BJ (cell line): Measurements from ENCODE around the gene RAB2B. TPM values are rescaled to one million over a fixed set of nuclear protein-coding genes. Genes with fewer than 3 reads are reported as not detected.

Experiments used
- CTCF ChIA-PET: fragments of 350-600 bp; formaldehyde crosslinking; extraction: SDS; loops from one replicate; lab custom pipeline; 2021; ENCODE audit warnings: antibody characterized with exemption, inconsistent platforms; lab: Yijun Ruan, JAX
- POLR2A ChIA-PET: fragments of 300-600 bp; sonication (Branson Sonifier 250); formaldehyde crosslinking; extraction: SDS; loops from one replicate; lab custom pipeline; 2021; ENCODE audit warnings: antibody characterized with exemption; lab: Charles Lee
- DNase-seq: peaks from one replicate; pipeline ENCODE4 v3.0.0-alpha.2; 2011; ENCODE audit warnings: low read depth
- H3K27me3 ChIP-seq: 2 replicates; pipeline ENCODE4 v1.6.0; 2011; ENCODE audit warnings: low read length; ENCODE audit not compliant: control insufficient read depth, insufficient read depth
- H3K36me3 ChIP-seq: 2 replicates; pipeline ENCODE4 v1.5.1; 2011; ENCODE audit warnings: low read length; ENCODE audit not compliant: control insufficient read depth, insufficient read depth
- H3K4me3 ChIP-seq: 2 replicates; pipeline ENCODE4 v1.5.1; 2011; ENCODE audit warnings: low read depth, mild to moderate bottlenecking, control low read depth, low read length
- polyA plus RNA-seq: library from polyadenylated mRNA; depleted of rRNA; stranded (reverse); fragments of >200 nt; gene quantifications from 2 replicates; pipeline ENCODE4 v1.2.3, GENCODE V29; 2011
- TF ChIP-seq, protein P1 (sequence below): IDR thresholded peaks from 2 replicates; pipeline ENCODE4 v1.5.1; 2011; ENCODE audit warnings: low read depth, mild to moderate bottlenecking, control low read depth, inconsistent platforms, low read length, moderate library complexity; ENCODE audit not compliant: insufficient read depth

Gene RAB2B
- polyA plus RNA-seq, 1 experiment = 20.3 TPM

DNA sequence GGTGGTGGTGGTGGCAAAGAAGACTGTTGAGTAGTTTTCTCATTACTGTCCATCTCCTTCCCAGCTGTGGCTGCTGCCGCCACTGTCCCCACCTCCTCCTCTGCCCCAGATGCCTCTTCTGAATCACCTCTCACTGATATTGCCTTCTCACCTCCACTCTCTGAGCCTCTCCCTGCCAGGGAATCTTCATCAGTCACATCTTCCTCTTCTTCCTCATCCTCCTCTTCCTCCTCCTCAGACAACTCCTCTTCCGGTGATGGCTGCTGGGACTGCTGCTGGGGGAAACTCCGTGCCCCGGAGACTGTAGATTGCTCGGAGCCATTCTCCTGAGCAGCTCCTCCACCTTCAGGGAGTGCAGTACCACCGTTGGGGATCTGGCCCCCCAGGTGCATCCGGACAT, 46.4 kb upstream of the RAB2B start:
- Histone ChIP-seq H3K36me3 (peaks cover 2% of the 10 kb centered on the region; the same call in 1 of the 2 replicates), H3K4me3 (no peak overlapping the region), H3K27me3 (no peaks in the 10 kb centered on the region)
- TF ChIP-seq, protein P1, sequence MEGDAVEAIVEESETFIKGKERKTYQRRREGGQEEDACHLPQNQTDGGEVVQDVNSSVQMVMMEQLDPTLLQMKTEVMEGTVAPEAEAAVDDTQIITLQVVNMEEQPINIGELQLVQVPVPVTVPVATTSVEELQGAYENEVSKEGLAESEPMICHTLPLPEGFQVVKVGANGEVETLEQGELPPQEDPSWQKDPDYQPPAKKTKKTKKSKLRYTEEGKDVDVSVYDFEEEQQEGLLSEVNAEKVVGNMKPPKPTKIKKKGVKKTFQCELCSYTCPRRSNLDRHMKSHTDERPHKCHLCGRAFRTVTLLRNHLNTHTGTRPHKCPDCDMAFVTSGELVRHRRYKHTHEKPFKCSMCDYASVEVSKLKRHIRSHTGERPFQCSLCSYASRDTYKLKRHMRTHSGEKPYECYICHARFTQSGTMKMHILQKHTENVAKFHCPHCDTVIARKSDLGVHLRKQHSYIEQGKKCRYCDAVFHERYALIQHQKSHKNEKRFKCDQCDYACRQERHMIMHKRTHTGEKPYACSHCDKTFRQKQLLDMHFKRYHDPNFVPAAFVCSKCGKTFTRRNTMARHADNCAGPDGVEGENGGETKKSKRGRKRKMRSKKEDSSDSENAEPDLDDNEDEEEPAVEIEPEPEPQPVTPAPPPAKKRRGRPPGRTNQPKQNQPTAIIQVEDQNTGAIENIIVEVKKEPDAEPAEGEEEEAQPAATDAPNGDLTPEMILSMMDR = no peak
- ChIA-PET POLR2A (no interaction called here), CTCF (interaction anchor here (0.9 kb wide), 1 partner anchor 13 kb away, joined by 3 read pairs; no protein-coding TSS in a partner anchor)
- no peak for DNase-seq

DNA sequence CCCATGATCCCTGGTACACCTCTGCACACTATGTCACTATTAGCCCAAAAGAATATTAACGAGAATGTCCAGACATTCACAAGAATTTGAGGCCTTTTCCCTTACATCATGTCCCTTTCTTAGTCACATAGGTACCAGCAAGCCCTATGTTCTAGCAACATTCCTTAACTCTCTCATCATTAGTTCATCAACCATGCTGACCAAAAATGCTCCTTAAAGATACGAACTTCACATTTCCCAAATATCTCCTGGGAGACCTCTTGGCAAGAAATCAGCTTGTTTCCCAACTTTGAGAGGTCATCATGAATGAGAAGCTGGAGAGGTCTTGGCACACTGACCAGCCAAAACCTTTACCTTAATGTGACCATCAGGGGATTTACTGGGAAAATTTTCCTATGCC, 44.7 kb upstream of the RAB2B start:
- H3K27me3 ChIP-seq = no peaks in the 10 kb centered on the region
- no peak overlapping the region for H3K4me3 ChIP-seq
- peak; percentile 53 for DNase-seq
- H3K36me3 ChIP-seq = peaks cover 2% of the 10 kb centered on the region; the same call in 1 of the 2 replicates
- POLR2A ChIA-PET = interaction anchor here (1.0 kb wide), 1 partner anchor 11 kb away, joined by 5 read pairs; the partner anchor contains the start of gene METTL3
- TF ChIP-seq, protein P1 = no peak
- CTCF ChIA-PET = interaction anchor here (1.5 kb wide), 1 partner anchor 44 kb away, joined by 3 read pairs; the partner anchor contains the start of gene TOX4

DNA sequence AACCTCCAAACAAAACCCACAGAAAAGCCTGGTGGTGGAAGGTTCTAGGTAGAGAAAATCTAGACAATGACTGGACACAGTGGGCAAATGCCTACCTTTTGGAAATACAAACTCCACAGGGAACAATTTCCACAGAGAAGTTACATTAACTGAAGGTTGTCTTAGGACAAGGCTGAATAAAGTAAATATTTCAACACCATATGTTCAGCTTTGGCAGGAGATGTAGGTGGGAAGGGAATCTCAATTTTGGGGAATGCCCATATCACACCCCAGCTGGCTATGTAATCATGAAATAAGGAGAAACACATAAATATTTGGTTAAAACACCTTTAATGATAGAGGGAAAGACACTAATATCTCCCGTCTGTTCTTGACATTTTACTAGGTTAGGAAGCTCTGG, 44.0 kb upstream of the RAB2B start:
- ChIA-PET POLR2A (no interaction called here), CTCF (no interaction called here)
- TF ChIP-seq, protein P1 = no peak
- H3K4me3 ChIP-seq = no peak overlapping the region
- H3K27me3 ChIP-seq = no peaks in the 10 kb centered on the region
- H3K36me3 ChIP-seq = peaks cover 2% of the 10 kb centered on the region; the same call in 1 of the 2 replicates
- no peak for DNase-seq

DNA sequence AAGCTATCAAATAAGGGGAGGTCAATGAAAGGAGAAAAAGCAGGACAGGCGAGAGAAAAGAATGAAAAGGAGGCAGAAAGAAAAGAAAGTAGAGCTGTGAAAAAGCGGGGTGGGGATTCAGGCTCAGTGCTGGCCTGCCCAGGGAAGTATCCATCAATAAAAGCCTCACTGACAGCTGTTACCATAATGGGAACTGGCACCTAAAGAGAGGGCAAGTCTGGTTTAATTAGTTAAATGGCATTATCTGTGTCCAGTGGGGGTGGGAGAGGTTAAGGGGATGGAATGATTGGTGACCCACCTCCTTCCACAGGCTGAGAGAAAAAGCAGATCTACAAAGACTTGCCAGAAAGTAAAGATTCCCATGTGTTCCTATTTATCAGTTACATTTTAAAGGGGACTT, 42.0 kb upstream of the RAB2B start:
- no peak for DNase-seq
- TF ChIP-seq, protein P1 = no peak
- CTCF ChIA-PET = interaction anchor here (0.9 kb wide), 1 partner anchor 20 kb away, joined by 4 read pairs; no protein-coding TSS in a partner anchor
- POLR2A ChIA-PET = no interaction called here
- Histone ChIP-seq H3K4me3 (no peak overlapping the region), H3K27me3 (0 out of 2 replicates have a peak, but pooled peaks cover 1% of the 10 kb centered on the region), H3K36me3 (no peaks in the 10 kb centered on the region)

DNA sequence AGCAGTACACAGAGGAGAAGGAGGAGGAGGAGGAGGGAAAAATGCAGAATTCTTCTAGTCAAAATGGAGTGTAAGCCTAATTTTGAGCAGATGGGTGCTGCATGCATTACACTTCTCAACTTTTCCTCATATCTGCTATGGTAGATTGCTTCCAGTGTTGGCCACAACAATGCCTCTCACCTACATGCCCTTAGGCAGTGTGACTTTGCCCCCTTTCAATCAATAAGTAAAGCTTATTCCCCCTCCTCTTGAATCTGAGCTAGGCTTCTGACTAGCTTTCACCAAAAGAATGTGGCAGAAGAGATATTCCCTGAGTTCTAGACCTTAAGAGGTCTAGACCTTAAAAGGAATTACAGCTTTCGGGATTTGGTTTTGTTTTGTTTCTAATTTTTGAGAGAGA, 37.6 kb upstream of the RAB2B start:
- POLR2A ChIA-PET = interaction anchor here (0.7 kb wide), 1 partner anchor 14 kb away, joined by 6 read pairs; no protein-coding TSS in a partner anchor
- Histone ChIP-seq H3K4me3 (no peak overlapping the region), H3K27me3 (0 out of 2 replicates have a peak, but pooled peaks cover 1% of the 10 kb centered on the region), H3K36me3 (no peaks in the 10 kb centered on the region)
- no peak for DNase-seq
- CTCF ChIA-PET = interaction anchor here (1.0 kb wide), 1 partner anchor 19 kb away, joined by 3 read pairs; no protein-coding TSS in a partner anchor
- TF ChIP-seq, protein P1 = no peak
